K562 (cell line): ENCODE measurements around the gene ERGIC1. TPM values are rescaled to one million over a fixed set of nuclear protein-coding genes. Genes with fewer than 3 reads are reported as not detected.

Experiments
- ATAC-seq: fragments of 200-7000 bp; cut with Tn5 transposase; 3 replicates; pipeline ENCODE4 v1.9.1; 2020; ENCODE audit warnings: moderate library complexity
- BruUV-seq: library from RNA; stranded (reverse); fragments of 400-500 nt; replicated peaks from 2 replicates; lab custom pipeline; 2021; lab: Mats Ljungman, UMichigan
- CTCF ChIA-PET: fragments of 300-600 bp; formaldehyde crosslinking; extraction: SDS; loops from one replicate; lab custom pipeline; 2021; ENCODE audit warnings: low intra/inter-chr PET ratio; lab: Yijun Ruan, JAX
- POLR2A ChIA-PET: fragments of 300-600, 350-650 bp; sonication (Branson Sonifier 250); formaldehyde crosslinking; extraction: SDS; loops from one replicate; lab custom pipeline; 2021; ENCODE audit warnings: antibody characterized with exemption, inconsistent platforms; lab: Yijun Ruan, JAX
- DNase-seq, 4 experiments: peaks; one replicate each; pipeline versions ENCODE4 v3.0.0 to v3.0.0-alpha.2; 2011 to 2018; ENCODE audit warnings: low spot score in 3 of 4, mixed read lengths in 3 of 4; ENCODE audit errors: extremely low read depth in 1 of 4
- FAIRE-seq: peaks from 2 replicates; lab custom pipeline; 2011; peaks lifted over from hg19 to GRCh38; lab: Jason Lieb, UNC
- H2AFZ ChIP-seq: 2 replicates; pipeline ENCODE4 v1.6.0; 2011; ENCODE audit warnings: low read depth, low read length, control low read depth, inconsistent platforms
- H3K27ac ChIP-seq: fragments of 200-600 bp; 3 replicates; pipeline ENCODE4 v1.8.0; 2011; ENCODE audit warnings: low read depth, mild to moderate bottlenecking, control low read depth, inconsistent platforms, low read length, moderate library complexity, mixed read lengths; ENCODE audit errors: extremely low read depth
- H3K27me3 ChIP-seq, 2 experiments: fragments of 300-600 bp in 1 of 2; 2 replicates in 1 of 2; 3 replicates in 1 of 2; pipeline versions ENCODE4 v1.6.0 to v1.8.0; 2011; ENCODE audit warnings: inconsistent platforms in 2 of 2, low read length in 2 of 2, mild to moderate bottlenecking in 1 of 2, mixed read lengths in 1 of 2, moderate library complexity in 1 of 2; ENCODE audit not compliant: control insufficient read depth in 2 of 2, insufficient read depth in 2 of 2
- H3K36me3 ChIP-seq: fragments of 300-600 bp; 3 replicates; pipeline ENCODE4 v1.8.0; 2011; ENCODE audit warnings: mild to moderate bottlenecking, low read length, inconsistent platforms; ENCODE audit not compliant: control insufficient read depth, insufficient read depth
- H3K4me1 ChIP-seq, 2 experiments: fragments of 200-600 bp in 1 of 2; replicated peaks in 1 of 2; 2 replicates in 1 of 2; 3 replicates in 1 of 2; pipeline versions ENCODE4 v1.5.1 to v1.8.0; 2011; ENCODE audit warnings: inconsistent platforms in 2 of 2, low read length in 2 of 2, mild to moderate bottlenecking in 1 of 2, mixed read lengths in 1 of 2, moderate library complexity in 1 of 2; ENCODE audit not compliant: control insufficient read depth in 2 of 2, insufficient read depth in 2 of 2
- H3K4me2 ChIP-seq: 2 replicates; pipeline ENCODE4 v1.6.1; 2011; ENCODE audit warnings: low read length, control low read depth, inconsistent platforms, mixed read lengths; ENCODE audit not compliant: insufficient read depth
- H3K4me3 ChIP-seq: fragments of 200-600 bp; sonication (generic), shearing (Covaris generic); 2 replicates; pipeline ENCODE4 v1.5.1; 2016; ENCODE audit warnings: control low read depth, inconsistent platforms
- H3K79me2 ChIP-seq: fragments of 200-600 bp; 3 replicates; pipeline ENCODE4 v1.8.0; 2011; ENCODE audit warnings: low read length, inconsistent platforms; ENCODE audit not compliant: control insufficient read depth, insufficient read depth
- H3K9ac ChIP-seq, 2 experiments: 2 replicates each; pipeline versions ENCODE4 v1.6.0 to v1.6.1; 2011; ENCODE audit warnings: low read depth in 2 of 2, low read length in 2 of 2, control low read depth in 1 of 2, inconsistent platforms in 1 of 2, mild to moderate bottlenecking in 1 of 2, mixed read lengths in 1 of 2; ENCODE audit not compliant: insufficient read depth in 1 of 2
- H3K9me1 ChIP-seq: one replicate; pipeline ENCODE4 v1.6.0; 2011; ENCODE audit warnings: inconsistent platforms, mild to moderate bottlenecking, low read length, moderate library complexity; ENCODE audit not compliant: control insufficient read depth, insufficient read depth
- H3K9me3 ChIP-seq: replicated peaks from 2 replicates; pipeline ENCODE4 v1.5.1; 2011; ENCODE audit warnings: low read depth, low read length, inconsistent platforms; ENCODE audit not compliant: control insufficient read depth, insufficient read depth
- H4K20me1 ChIP-seq: replicated peaks from 2 replicates; pipeline ENCODE4 v1.6.1; 2011; ENCODE audit warnings: low read length, inconsistent platforms, mixed read lengths; ENCODE audit not compliant: control insufficient read depth, insufficient read depth
- CHAMP1 ChIP-seq: fragments of 450-650 bp; IDR thresholded peaks from 2 replicates; pipeline ENCODE4 v1.6.1; 2016; ENCODE audit warnings: mild to moderate bottlenecking
- JUN ChIP-seq, 2 experiments: sonication (generic) in 1 of 2; formaldehyde crosslinking in 1 of 2; IDR thresholded peaks; 2 replicates each; pipeline versions ENCODE4 v1.6.1 to v1.8.0; 2012 to 2022; ENCODE audit warnings: borderline replicate concordance in 2 of 2, mild to moderate bottlenecking in 2 of 2, improper control_type of control experiment in 1 of 2, low read depth in 1 of 2, low read length in 1 of 2, missing genetic modification reagents in 1 of 2
- MITF ChIP-seq: IDR thresholded peaks from 2 replicates; pipeline ENCODE4 v1.6.1; 2014; ENCODE audit warnings: antibody characterized with exemption
- NCOA6 ChIP-seq: fragments of 450-650 bp; IDR thresholded peaks from 2 replicates; pipeline ENCODE4 v1.6.1; 2017; ENCODE audit warnings: mild to moderate bottlenecking
- RBM39 ChIP-seq: fragments of 200-400 bp; formaldehyde crosslinking; optimal IDR thresholded peaks from 2 replicates; pipeline ENCODE3; 2018; ENCODE audit warnings: low read depth, low read length
- SMARCA5 ChIP-seq: fragments of 450-650 bp; IDR thresholded peaks from 2 replicates; pipeline ENCODE4 v1.6.1; 2016
- VEZF1 ChIP-seq: fragments of 200-800 bp; sonication (Bioruptor generic); IDR thresholded peaks from 2 replicates; pipeline ENCODE4 v1.6.1; 2017; ENCODE audit warnings: missing genetic modification characterization, missing compliant biosample characterization
- ZBTB7A ChIP-seq: IDR thresholded peaks from 2 replicates; pipeline ENCODE4 v1.6.1; 2011; ENCODE audit warnings: low read depth, mild to moderate bottlenecking, low read length, moderate library complexity, borderline replicate concordance; ENCODE audit not compliant: control insufficient read depth
- ZNF584 ChIP-seq: fragments of 200-800 bp; sonication (Bioruptor generic); IDR thresholded peaks from 2 replicates; pipeline ENCODE4 v1.6.1; 2016; ENCODE audit warnings: low read depth, mild to moderate bottlenecking, missing genetic modification characterization, missing compliant biosample characterization
- ZNF76 ChIP-seq: fragments of 250-450 bp; sonication (Bioruptor Pico); IDR thresholded peaks from 2 replicates; pipeline ENCODE4 v1.4.0; 2020; ENCODE audit warnings: mild to moderate bottlenecking, moderate library complexity, borderline replicate concordance
- WGBS: fragments of 100-300 bp; shearing (Covaris generic); methylation state at CpG from one replicate; pipeline ENCODE4 v1.1.6; 2016; ENCODE audit warnings: low coverage, mixed read lengths; ENCODE audit not compliant: insufficient coverage; ENCODE audit errors: missing lambda C conversion rate; 5-methylcytosine and 5-hydroxymethylcytosine counted together
- in situ Hi-C: fragments of 300-500 bp; cut with MboI; formaldehyde crosslinking; loops from 4 replicates; pipeline ENCODE4 v1.15.0; 2018; ENCODE audit warnings: inconsistent platforms, mixed read lengths
- intact Hi-C: fragments of 100-400 bp; cut with micrococcal nuclease; formaldehyde crosslinking; loops from 2 replicates; pipeline ENCODE4 v1.14.2; 2022
- polyA plus RNA-seq, 8 experiments: library from polyadenylated mRNA; depleted of rRNA in 4 of 8; stranded (reverse) in 5 of 8; unstranded in 3 of 8; fragments of >200 nt; fragmentation: Nextera tagmentation in 2 of 8; fragmentation: Illumina TruSeq in 1 of 8; extraction: Ambion mirVana in 2 of 8; extraction: Trizol in 1 of 8; gene quantifications; 2 replicates each; pipeline versions ENCODE4 v1.2.1 to v1.2.3, GENCODE V29; 2011 to 2014; ENCODE audit warnings: inconsistent platforms in 1 of 8, missing spikeins in 1 of 8
- total RNA-seq, 7 experiments: library from RNA; depleted of rRNA in 6 of 7; stranded (reverse); fragments of >200 nt in 6 of 7; fragmentation: Illumina TruSeq in 2 of 7; extraction: Trizol in 2 of 7; gene quantifications; 2 replicates each; pipeline versions ENCODE4 v1.2.1 to v1.2.3, GENCODE V29; 2011 to 2021; ENCODE audit warnings: low replicate concordance in 1 of 7

ERGIC1 gene
- total and polyA plus RNA-seq, 9 of the 15 experiments (the other 6 are each of a cell fraction or from before 2014, with no cell fraction given) = 5.5 to 68.4 (median 36.4) TPM

GRCh38 chr5:172788771-172789686 lies 45.0 kb upstream of the ERGIC1 start:
- H3K36me3 ChIP-seq = no peaks in the 10 kb centered on the region
- H3K79me2 ChIP-seq = no peaks in the 10 kb centered on the region
- peak; percentile 97 for ATAC-seq
- peak overlapping the region; percentile 62 for H3K4me2 ChIP-seq
- peak; percentile 99 for FAIRE-seq
- H4K20me1 ChIP-seq = no peaks in the 10 kb centered on the region
- in situ Hi-C loops = no loop called here
- H3K27ac ChIP-seq = peak overlapping the region; percentile 98
- intact Hi-C loops = loop anchor here (1.0 kb wide), 1 partner anchor 17 kb away; no protein-coding TSS in a partner anchor
- 14% methylated on average over 21 of the region's 21 CpGs for WGBS
- peak overlapping the region; percentile 85 to 88 for H3K9ac ChIP-seq
- peaks cover 36 to 40% of the 10 kb centered on the region in 2 experiments for H3K4me1 ChIP-seq
- ChIA-PET POLR2A (interaction anchor here (0.6 to 1.5 kb wide), 12 partner anchors 9 to 23 kb away, joined by 3 to 21 read pairs (median 6); partner anchors contain the start of gene DUSP1), CTCF (interaction anchor here (0.8 kb wide), 1 partner anchor 18 kb away, joined by 3 read pairs; no protein-coding TSS in a partner anchor)
- H2AFZ ChIP-seq = peak overlapping the region; percentile 83
- H3K9me1 ChIP-seq = no peaks in the 10 kb centered on the region
- TSS peak; percentile 73 for BruUV-seq
- H3K9me3 ChIP-seq = no peaks in the 10 kb centered on the region
- no peaks in the 10 kb centered on the region for H3K27me3 ChIP-seq
- peak; percentile 84 to 95 (median 88) for DNase-seq
- peak overlapping the region; percentile 17 for H3K4me3 ChIP-seq
- TF ChIP-seq RBM39 (no peak), ZBTB7A (peak; percentile 81), CHAMP1 (0 out of 2 replicates have a peak, but pooled peaks have one; percentile 18), VEZF1 (CRISPR knock-in tag) (peak; percentile 75), ZNF584 (CRISPR knock-in tag) (peak; percentile 34; the same call in 1 of the 2 replicates), MITF (peak; percentile 93), ZNF76 (peak; percentile 38; the same call in 1 of the 2 replicates), NCOA6 (no peak), JUN (IDR thresholded peaks at IDR 0.05; ENCODE audit: borderline replicate concordance, low read depth, low read length) (peak; percentile 60; the same call in 1 of the 2 replicates), JUN (CRISPR knock-in tag; IDR thresholded peaks at IDR 0.05; ENCODE audit: borderline replicate concordance) (0 out of 2 replicates have a peak, but pooled peaks have one; percentile 69), SMARCA5 (no peak)
